GM23338 (cell line): Measurements from ENCODE around the gene OOSP4B. TPM values are rescaled to one million over a fixed set of nuclear protein-coding genes. Genes with fewer than 3 reads are reported as not detected.

ENCODE experiments used
- ATAC-seq: fragments of 200-7000 bp; cut with Tn5 transposase; 3 replicates; pipeline ENCODE4 v1.9.1; 2020
- DNase-seq: peaks from one replicate; pipeline ENCODE4 v3.0.0-alpha.2; 2015; ENCODE audit warnings: low spot score
- H2AFZ ChIP-seq: fragments of 200-600 bp; sonication (generic); 2 replicates; pipeline ENCODE4 v1.8.0; 2016; ENCODE audit warnings: antibody characterized with exemption, mild to moderate bottlenecking, moderate library complexity
- H3F3A ChIP-seq: fragments of 200-600 bp; sonication (generic); replicated peaks from 2 replicates; pipeline ENCODE4 v1.8.0; 2017; ENCODE audit warnings: antibody characterized with exemption, mixed run types, low read depth
- H3K27ac ChIP-seq: fragments of 200-600 bp; sonication (generic); 2 replicates; pipeline ENCODE4 v1.6.1; 2016; ENCODE audit warnings: low read depth
- H3K27me3 ChIP-seq: fragments of 200-600 bp; sonication (generic); 2 replicates; pipeline ENCODE4 v1.8.0; 2016; ENCODE audit warnings: mild to moderate bottlenecking, mixed run types, moderate library complexity; ENCODE audit not compliant: insufficient read depth
- H3K36me3 ChIP-seq: fragments of 200-600 bp; sonication (generic); 2 replicates; pipeline ENCODE4 v1.8.0; 2016; ENCODE audit warnings: mild to moderate bottlenecking; ENCODE audit not compliant: insufficient read depth
- H3K4me1 ChIP-seq: fragments of 200-600 bp; sonication (generic); 2 replicates; pipeline ENCODE4 v1.8.0; 2016; ENCODE audit warnings: mild to moderate bottlenecking, moderate library complexity; ENCODE audit not compliant: insufficient read depth
- H3K4me2 ChIP-seq: fragments of 200-600 bp; sonication (generic); 2 replicates; pipeline ENCODE4 v1.7.1; 2017; ENCODE audit warnings: mixed run types
- H3K4me3 ChIP-seq: fragments of 200-600 bp; sonication (generic); 2 replicates; pipeline ENCODE4 v1.6.1; 2016; ENCODE audit warnings: mixed run types
- H3K79me2 ChIP-seq: fragments of 200-600 bp; sonication (generic); replicated peaks from 2 replicates; pipeline ENCODE4 v1.8.0; 2017; ENCODE audit warnings: mild to moderate bottlenecking; ENCODE audit not compliant: insufficient read depth
- H3K9me2 ChIP-seq: fragments of 200-600 bp; sonication (generic); 2 replicates; pipeline ENCODE4 v1.8.0; 2017; ENCODE audit not compliant: insufficient read depth
- H4K20me1 ChIP-seq: fragments of 200-600 bp; sonication (generic); replicated peaks from 2 replicates; pipeline ENCODE4 v1.8.0; 2017; ENCODE audit warnings: mild to moderate bottlenecking; ENCODE audit not compliant: insufficient read depth
- H3K27ac Mint-ChIP-seq: 2 replicates; pipeline ENCODE4 v1.8.0; 2020; ENCODE audit warnings: inconsistent platforms, mild to moderate bottlenecking, moderate library complexity, mixed read lengths
- H3K27me3 Mint-ChIP-seq: 3 replicates; pipeline ENCODE4 v1.8.0; 2022; ENCODE audit warnings: low read depth, mild to moderate bottlenecking, moderate library complexity, mixed read lengths, inconsistent platforms; ENCODE audit not compliant: insufficient read depth, poor library complexity
- H3K36me3 Mint-ChIP-seq: 3 replicates; pipeline ENCODE4 v1.8.0; 2021; ENCODE audit warnings: low read depth, mild to moderate bottlenecking, inconsistent platforms, moderate library complexity, mixed read lengths
- H3K4me1 Mint-ChIP-seq: 3 replicates; pipeline ENCODE4 v1.8.0; 2020; ENCODE audit warnings: mild to moderate bottlenecking, inconsistent platforms, mixed read lengths
- H3K4me3 Mint-ChIP-seq: 3 replicates; pipeline ENCODE4 v1.8.0; 2021; ENCODE audit warnings: moderate library complexity, mild to moderate bottlenecking, inconsistent platforms, mixed read lengths
- H3K9me3 Mint-ChIP-seq: 3 replicates; pipeline ENCODE4 v1.8.0; 2020; ENCODE audit warnings: moderate library complexity, mild to moderate bottlenecking, inconsistent platforms, mixed read lengths
- CREB1 ChIP-seq: fragments of 250-450 bp; sonication (Bioruptor Pico); IDR thresholded peaks from 2 replicates; pipeline ENCODE4 v1.5.0; 2020; ENCODE audit warnings: low read depth, mild to moderate bottlenecking, moderate library complexity
- ETS1 ChIP-seq: IDR thresholded peaks from 2 replicates; pipeline ENCODE4 v1.6.1; 2016; ENCODE audit warnings: antibody characterized with exemption
- EZH2 ChIP-seq: fragments of 200-600 bp; sonication (generic); IDR thresholded peaks from one replicate; pipeline ENCODE4 v1.8.0; 2017; ENCODE audit warnings: antibody characterized with exemption, mild to moderate bottlenecking, low read depth; ENCODE audit not compliant: unreplicated experiment
- EZH2phosphoT487 ChIP-seq: fragments of 200-600 bp; sonication (generic); IDR thresholded peaks from one replicate; pipeline ENCODE4 v1.8.1; 2018; ENCODE audit warnings: antibody characterized with exemption; ENCODE audit not compliant: unreplicated experiment
- JUNB ChIP-seq: IDR thresholded peaks from one replicate; pipeline ENCODE4 v1.6.1; 2016; ENCODE audit warnings: antibody characterized with exemption; ENCODE audit not compliant: unreplicated experiment
- NANOG ChIP-seq: IDR thresholded peaks from 2 replicates; pipeline ENCODE4 v1.6.1; 2016; ENCODE audit warnings: antibody characterized with exemption, borderline replicate concordance
- POLR2AphosphoS5 ChIP-seq: IDR thresholded peaks from 2 replicates; pipeline ENCODE4 v1.6.1; 2016; ENCODE audit warnings: antibody characterized with exemption, low read depth
- STAT1 ChIP-seq: IDR thresholded peaks from one replicate; pipeline ENCODE4 v1.6.1; 2016; ENCODE audit warnings: antibody characterized with exemption; ENCODE audit not compliant: unreplicated experiment
- ZNF114 ChIP-seq: fragments of 250-450 bp; sonication (Bioruptor Pico); IDR thresholded peaks from 2 replicates; pipeline ENCODE4 v1.5.0; 2020; ENCODE audit warnings: mild to moderate bottlenecking, moderate library complexity
- ZNF331 ChIP-seq: fragments of 250-450 bp; sonication (Bioruptor Pico); IDR thresholded peaks from 2 replicates; pipeline ENCODE4 v1.5.0; 2020; ENCODE audit warnings: low read depth, mild to moderate bottlenecking, moderate library complexity
- polyA plus RNA-seq: library from polyadenylated mRNA; unstranded; fragments of >200 nt; fragmentation: Nextera tagmentation; extraction: Ambion mirVana; gene quantifications from 2 replicates; pipeline ENCODE4 v1.2.1, GENCODE V29; 2016
- total RNA-seq: library from RNA; depleted of rRNA; stranded (reverse); fragments of >200 nt; shearing (Covaris generic); gene quantifications from 2 replicates; pipeline ENCODE4 v1.2.3, GENCODE V29; 2014
- TF ChIP-seq, protein P1 (sequence below): IDR thresholded peaks from one replicate; pipeline ENCODE4 v1.6.1; 2018; ENCODE audit warnings: antibody characterized with exemption; ENCODE audit not compliant: unreplicated experiment

OOSP4B gene
- total and polyA plus RNA-seq, 2 experiments from 2014 or later = not detected

DNA sequence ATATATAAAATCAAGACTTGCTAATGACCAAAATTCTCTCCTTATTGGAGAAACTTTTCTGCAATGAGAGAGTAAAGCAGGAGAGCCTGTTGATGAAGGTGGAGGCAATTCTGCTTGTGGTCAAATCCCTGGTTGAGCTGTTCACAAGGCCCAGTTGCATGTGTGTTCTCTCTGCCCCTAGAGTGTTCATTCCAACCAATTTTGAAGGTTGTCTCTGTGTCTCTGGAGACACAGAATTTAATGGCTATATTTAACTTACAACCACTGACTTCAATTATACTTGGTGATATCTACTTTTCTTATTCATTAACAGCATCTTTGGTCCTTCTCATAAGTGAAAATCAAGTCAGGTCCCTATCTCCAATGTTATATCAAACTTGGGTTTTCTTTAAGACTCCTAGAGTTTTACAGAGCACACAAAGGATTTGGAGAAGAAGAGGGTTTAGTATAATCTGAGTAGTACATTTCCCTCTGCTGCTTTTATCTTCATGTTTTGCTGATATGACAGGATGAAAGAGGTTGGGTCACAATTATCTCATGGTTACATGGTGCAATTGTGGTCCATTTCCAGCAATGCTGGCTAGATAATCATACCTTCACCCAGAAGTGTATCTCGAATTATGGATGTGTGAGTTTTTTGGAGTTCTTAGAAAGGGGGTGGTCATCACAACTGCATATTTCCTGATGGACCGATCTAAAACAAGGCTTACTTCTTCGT lies 49.1 kb upstream of the OOSP4B start (continued):
- TF ChIP-seq, protein P1, sequence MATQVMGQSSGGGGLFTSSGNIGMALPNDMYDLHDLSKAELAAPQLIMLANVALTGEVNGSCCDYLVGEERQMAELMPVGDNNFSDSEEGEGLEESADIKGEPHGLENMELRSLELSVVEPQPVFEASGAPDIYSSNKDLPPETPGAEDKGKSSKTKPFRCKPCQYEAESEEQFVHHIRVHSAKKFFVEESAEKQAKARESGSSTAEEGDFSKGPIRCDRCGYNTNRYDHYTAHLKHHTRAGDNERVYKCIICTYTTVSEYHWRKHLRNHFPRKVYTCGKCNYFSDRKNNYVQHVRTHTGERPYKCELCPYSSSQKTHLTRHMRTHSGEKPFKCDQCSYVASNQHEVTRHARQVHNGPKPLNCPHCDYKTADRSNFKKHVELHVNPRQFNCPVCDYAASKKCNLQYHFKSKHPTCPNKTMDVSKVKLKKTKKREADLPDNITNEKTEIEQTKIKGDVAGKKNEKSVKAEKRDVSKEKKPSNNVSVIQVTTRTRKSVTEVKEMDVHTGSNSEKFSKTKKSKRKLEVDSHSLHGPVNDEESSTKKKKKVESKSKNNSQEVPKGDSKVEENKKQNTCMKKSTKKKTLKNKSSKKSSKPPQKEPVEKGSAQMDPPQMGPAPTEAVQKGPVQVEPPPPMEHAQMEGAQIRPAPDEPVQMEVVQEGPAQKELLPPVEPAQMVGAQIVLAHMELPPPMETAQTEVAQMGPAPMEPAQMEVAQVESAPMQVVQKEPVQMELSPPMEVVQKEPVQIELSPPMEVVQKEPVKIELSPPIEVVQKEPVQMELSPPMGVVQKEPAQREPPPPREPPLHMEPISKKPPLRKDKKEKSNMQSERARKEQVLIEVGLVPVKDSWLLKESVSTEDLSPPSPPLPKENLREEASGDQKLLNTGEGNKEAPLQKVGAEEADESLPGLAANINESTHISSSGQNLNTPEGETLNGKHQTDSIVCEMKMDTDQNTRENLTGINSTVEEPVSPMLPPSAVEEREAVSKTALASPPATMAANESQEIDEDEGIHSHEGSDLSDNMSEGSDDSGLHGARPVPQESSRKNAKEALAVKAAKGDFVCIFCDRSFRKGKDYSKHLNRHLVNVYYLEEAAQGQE = no peak
- TF ChIP-seq EZH2phosphoT487 (no peak), EZH2 (no peak), JUNB (no peak)

GRCh38 chr11:59968395-59968783 lies 48.6 kb upstream of the OOSP4B start:
- Histone ChIP-seq H3K4me1 (peaks cover 11% of the 10 kb centered on the region), H3K4me3 (no peak overlapping the region), H4K20me1 (no peaks in the 10 kb centered on the region), H3K79me2 (no peaks in the 10 kb centered on the region), H2AFZ (no peak overlapping the region), H3K4me2 (no peak overlapping the region), H3K27ac (no peak overlapping the region), H3F3A (no peaks in the 10 kb centered on the region), H3K36me3 (no peaks in the 10 kb centered on the region), H3K27me3 (no peaks in the 10 kb centered on the region), H3K9me2 (no peaks in the 10 kb centered on the region)
- ATAC-seq (no peak), DNase-seq (no peak)
- Mint-ChIP-seq H3K4me3 (no peak overlapping the region), H3K27ac (no peak overlapping the region), H3K27me3 (no peaks in the 10 kb centered on the region), H3K4me1 (peaks cover 26% of the 10 kb centered on the region; the same call in 2 of the 3 replicates), H3K36me3 (no peaks in the 10 kb centered on the region), H3K9me3 (no peaks in the 10 kb centered on the region)
- TF ChIP-seq POLR2AphosphoS5 (no peak), JUNB (no peak), EZH2 (no peak), CREB1 (CRISPR knock-in tag) (no peak), NANOG (no peak), EZH2phosphoT487 (no peak), STAT1 (no peak), ETS1 (no peak), ZNF331 (no peak), ZNF114 (CRISPR knock-in tag) (no peak)
- TF ChIP-seq, protein P1 = no peak
